Fibroblast of gingiva (primary cell): ENCODE results near the gene GRIA4.

ENCODE experiments used
- DNase-seq: peaks from one replicate; pipeline ENCODE4 v3.0.0-alpha.2; 2011; ENCODE audit warnings: low read depth

The GRIA4 gene

DNA sequence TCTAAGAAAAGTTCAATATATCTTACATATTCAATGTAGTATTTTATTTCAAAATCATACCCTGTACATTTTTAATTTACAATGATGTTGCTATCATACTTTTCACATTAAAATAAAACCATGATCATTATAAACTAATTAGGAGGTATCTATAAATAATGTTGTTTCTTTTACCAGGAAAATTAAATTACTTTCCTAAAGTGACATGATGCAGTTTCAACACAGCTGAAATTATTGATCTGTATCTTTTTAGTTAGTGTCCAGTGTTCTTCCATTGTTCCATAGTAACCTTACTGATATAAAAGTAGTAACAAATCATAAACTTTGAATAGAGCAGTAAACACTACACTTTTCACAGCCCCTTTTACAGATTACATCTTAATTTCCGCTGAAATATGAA, 29.7 kb downstream of the GRIA4 start:
- no peak for DNase-seq

DNA sequence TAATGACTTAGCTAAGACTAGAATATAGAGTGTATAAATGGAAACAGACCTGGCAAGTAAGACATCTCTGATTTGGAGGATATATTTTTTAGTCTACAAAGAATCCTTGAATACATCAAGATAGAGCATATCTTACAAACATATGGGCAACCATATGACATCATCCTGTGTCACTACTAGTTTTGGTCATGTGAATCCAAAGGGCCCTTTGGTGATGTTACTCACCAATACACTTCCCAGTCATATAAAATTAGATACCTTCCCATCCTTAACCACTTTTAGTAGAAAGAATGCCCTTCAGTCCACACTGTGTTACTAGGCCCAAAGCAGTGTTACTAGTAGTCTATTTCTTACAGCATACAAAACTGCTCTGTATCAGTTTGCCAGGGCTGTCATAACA, 31.6 kb downstream of the GRIA4 start:
- DNase-seq = no peak

DNA sequence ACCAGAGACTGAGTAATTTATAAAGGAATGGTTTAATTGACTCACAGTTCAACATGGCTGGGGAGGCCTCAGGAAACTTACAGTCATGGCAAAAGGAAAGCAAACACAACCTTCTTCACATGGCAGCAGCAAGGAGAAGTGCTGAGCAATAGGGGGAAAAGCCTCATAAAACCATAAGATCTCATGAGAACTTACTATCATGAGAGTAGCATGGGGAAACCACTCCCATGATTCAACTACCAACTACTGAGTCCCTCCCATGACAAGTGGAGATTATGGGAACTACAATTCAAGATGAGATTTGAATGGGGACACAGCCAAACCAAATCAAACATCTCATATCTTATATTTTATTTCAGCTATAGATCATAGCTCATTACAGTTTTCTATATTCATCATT, 33.0 kb downstream of the GRIA4 start:
- no peak for DNase-seq

DNA sequence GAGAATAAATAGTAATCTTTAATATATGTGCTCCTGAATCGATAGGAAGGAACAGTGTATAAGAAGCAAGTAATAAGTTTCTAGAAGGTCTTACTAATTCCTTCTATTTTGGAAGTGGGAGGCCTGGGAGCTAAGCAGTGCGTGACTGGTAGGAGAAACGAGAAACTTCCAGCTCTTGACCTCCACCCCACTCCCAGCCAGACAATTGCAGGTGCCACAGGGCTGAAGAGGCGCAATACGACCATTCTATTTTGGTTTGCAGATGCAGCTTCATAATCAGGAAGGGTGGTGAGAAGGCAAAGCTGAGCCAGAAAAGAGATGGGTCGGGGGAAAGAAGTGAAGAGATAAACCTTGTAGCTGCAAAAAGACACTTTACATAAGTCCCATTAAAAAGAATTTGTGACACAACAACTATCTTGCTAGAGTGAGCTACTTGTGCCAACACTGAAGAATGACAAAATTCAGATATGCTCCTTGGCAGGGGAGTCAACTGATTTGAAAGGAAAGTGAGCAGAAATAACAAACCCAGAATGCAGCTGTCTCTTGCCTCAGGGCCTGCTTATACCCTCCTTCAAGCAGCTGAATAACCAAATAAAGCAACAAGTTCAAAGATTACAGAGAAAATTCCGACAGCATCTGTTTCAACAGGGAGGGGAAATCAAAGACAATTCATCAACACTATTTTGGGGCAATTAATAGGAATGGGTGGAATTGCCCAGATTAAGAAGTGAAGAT, 35.1 kb downstream of the GRIA4 start:
- no peak for DNase-seq

DNA sequence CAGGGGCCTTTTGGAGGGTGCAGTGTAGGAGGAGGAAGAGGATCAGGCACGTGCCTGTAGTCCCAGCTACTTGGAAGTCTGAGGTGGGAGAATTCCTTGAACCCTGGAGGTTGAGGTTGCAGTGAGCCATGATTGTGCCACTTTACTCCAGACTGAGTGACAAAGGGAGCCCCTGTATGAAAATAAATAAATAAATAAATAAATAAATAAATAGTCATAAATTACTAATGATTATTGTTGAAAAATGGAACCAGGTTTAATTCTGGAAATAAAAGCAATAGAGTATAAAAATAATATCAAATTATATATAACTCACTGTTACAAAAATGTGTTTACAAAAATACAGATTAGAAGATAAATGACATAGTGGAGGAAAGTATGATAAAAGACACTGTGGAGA, 37.9 kb downstream of the GRIA4 start:
- no peak for DNase-seq

DNA sequence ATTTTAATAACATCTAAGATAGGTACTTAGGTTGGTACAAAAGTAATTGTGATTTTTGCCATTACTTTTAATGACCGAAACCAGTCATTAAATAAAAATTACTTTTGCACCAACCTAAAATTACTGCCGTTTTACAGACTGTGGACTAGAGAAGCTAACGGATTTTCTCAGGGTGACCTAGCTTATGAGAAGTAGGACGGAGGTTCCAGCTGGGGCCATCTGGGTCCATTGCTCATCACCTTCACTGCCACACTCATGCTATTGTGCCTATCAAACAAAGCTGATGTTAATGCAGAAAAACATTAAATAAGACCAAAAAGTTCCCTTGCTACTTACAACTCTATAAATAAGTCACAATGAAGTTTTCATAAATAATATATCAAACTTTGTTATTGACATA, 38.9 kb downstream of the GRIA4 start:
- DNase-seq = no peak

DNA sequence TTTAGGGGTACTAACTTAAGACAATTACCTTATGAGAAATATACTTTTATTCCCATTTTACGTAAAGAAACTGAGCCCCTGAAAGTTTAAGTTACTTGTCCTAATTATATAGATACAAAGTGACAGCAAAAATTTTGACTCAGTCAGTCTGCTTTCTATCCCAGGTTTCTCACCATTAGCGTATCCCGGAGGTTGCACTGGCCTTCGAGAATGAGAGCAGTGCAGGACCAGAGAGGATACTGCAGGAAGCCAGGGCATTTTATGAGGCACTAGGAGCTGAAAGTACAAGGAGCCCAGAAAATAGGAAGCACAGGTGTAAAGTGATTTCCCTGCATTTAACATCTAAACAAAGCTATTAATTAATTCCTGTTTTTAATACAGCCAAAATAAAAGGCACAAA, 55.4 kb downstream of the GRIA4 start:
- DNase-seq = no peak

DNA sequence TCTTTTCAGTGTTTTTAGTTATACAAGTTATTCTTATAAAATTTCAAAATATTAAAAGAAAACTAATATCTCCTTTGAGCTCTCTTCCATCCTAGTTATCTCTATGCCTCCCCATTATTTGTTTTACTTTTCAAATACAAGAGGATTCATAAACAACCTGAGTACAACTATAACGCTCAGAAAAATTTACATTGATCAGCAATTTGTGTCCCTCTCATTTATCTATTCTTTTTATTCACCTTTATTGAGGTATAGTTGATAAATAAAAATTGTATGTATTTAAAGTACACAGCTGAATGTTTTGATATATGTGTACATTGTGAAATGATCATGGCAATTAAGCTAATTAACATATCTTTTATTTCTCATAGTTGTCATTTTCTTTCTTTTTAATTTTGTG, 57.6 kb downstream of the GRIA4 start:
- no peak for DNase-seq

DNA sequence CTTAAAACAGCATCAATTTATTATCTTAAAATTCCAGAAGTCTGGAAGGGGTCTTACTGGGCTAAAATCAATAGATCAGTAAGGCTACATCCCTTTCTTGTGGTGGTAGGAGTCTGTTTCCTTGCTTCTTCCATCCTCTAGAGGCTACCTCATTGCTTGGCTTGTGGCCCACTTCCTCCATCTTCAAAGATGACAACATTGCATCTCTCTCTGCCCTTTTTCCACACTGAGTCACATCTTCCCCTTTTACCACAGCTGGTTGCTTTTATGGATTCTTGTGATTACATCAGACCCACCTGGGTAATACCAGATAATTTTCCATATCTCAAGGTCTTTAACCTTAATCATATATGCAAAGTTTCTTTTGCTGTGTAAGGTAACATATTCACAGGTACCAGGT, 60.9 kb downstream of the GRIA4 start:
- DNase-seq = no peak

DNA sequence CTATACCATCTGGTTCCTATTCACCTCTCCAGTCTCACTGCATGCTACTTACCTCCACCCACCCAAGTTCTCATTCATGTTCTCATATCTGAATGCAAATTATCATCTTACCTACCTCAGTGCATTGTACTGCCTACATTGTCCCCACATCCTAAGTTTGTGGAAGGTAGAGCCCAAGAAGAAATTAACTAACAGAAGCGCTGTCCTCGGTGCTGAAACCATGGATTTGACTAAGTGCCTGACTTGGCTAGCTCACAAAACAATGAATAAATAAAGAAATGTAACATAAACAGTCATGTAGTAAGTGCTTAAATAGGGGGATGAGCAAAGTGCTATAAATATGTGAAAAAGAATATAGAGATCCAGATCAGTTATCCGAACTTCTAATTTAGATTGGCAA, 63.2 kb downstream of the GRIA4 start:
- DNase-seq = peak; percentile 8

DNA sequence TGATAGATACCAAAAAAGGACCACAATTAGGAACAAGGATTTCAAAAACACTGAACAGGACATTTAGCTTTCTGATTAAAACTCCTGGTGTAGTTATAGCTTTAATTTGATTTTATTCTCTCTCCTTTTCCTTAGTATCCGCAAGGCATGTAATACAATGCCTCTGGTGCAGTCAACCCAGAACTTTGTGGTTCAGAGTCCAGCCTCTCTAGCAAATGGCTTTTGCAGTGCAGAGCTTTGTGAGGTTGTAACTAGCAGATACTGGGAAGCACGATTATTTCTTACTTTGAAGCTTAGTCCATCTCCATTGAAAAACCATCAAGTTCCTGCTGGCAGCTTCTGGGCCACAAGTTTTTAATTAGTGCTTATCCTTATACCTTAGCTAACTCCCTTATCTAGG, 79.8 kb downstream of the GRIA4 start:
- no peak for DNase-seq

DNA sequence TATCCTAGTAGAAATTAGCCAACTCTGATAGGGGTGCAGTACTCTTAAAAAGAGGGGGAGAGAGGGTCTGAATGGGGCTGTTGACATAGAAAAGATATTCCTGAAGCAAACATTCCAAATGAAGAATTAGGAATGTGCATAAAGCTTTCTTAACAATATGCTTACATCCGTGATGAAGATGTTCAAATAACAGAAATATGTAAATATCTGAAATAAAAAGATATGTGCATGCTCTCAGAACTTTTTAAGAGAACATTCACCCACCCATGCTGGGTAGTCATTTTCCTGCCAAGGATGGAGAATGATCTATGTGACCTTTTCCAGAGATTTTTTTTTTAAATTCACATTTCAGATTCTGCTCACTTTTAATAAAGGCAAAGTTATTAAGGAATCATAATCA, 80.6 kb downstream of the GRIA4 start:
- DNase-seq = no peak

DNA sequence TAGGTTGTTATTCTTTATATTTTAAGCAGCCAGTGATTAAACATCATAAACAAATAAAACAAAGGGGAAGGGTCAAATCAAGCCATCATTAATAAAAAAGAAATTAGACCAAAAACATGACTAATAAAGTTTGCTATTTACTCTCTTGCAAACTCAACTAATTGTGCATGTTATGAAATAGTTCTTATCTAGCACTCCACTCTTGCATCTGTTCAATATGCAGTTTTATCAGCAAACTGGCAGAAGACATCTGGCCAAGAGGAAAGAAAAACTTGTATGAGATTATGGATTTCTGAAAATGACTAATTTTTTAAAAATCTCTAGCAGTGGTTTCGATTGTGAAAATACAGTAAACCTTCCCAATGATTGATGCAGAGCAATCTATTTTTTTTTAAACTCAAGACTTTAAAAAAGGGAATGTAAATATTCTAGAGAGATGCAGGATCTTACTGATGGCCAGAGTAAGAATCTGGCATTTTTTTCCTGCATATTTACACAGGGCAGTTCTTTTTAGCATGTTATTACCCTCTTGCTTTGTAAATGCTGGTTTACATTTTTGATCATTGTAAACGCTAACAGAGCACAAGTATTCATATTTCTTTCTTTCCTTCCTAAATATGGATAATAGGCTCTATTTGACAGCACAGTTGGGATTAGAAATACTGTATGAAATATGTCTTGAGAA, 83.3 kb downstream of the GRIA4 start:
- no peak for DNase-seq

DNA sequence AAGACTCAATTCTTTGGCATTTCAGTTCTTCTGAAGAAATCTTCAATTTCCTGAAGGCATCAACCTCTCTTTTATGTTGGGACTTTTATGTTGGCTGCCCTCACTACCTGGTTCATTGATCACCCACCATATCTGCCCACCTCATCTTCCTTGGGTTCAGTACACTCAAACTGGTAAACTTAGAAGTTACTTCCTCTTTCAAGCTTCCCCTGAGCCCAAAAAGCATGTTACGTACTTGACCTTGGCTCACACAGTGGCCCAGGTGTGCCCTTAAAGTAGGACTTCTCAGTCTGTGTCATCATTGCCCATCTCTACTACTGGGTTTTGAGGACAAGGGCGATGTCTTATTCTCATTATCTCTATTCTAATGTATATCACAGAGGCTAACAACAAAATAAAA, 86.1 kb downstream of the GRIA4 start:
- no peak for DNase-seq

DNA sequence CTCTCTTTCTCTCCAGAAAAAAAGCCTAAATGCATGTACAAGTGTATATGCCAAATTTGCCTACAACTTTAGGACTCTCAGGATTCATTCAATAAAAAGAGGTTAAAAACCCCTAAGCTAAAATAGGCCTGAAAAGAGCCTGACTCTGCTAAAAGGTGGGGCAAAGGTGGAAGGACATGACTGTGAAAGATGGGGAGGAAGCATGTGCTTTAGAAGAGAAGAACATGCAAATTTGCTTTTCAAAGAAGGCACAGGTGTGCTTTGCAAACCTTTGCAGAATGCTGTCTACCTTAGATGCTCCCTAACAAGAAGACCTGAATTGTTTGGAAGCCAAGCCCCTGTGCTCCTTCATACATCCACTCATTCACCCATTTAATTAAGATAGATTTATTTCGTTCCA, 87.4 kb downstream of the GRIA4 start:
- no peak for DNase-seq

DNA sequence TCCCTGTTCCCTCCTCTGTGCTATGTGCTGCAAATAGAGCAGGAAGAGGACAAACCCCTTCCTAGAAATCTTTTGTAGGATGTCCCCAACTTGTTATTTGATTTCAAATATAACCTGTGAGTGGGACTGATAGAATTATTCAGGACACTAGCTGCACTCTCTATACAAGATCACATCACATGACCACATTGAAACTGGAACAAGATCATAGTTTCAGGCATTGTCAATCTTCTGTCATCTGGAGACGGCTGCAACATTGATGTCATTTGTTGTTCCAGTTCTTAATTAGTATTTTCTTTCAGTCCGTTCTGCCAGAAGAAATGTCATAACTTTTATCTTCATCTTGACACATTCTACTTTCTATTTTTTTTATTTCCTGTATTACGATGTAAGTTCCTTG, 89.3 kb downstream of the GRIA4 start:
- no peak for DNase-seq

DNA sequence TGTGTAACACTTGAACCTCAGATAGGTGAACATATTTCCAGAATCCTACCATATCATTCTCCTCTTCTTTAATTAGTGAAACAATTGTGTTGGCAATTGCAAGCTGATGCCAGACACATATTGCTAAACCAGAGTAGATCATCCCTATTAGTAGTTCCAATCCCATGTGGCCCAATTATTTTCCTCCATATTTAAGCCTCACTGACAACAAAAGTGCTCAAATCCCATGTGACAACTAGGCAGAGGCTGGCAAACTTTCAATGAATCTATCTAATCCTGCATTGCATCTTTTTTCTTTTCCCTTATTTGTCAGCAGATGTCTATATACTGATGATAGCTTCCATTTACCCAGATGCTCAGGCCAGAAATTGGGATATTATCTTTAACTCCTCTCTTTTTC, 90.4 kb downstream of the GRIA4 start:
- no peak for DNase-seq

DNA sequence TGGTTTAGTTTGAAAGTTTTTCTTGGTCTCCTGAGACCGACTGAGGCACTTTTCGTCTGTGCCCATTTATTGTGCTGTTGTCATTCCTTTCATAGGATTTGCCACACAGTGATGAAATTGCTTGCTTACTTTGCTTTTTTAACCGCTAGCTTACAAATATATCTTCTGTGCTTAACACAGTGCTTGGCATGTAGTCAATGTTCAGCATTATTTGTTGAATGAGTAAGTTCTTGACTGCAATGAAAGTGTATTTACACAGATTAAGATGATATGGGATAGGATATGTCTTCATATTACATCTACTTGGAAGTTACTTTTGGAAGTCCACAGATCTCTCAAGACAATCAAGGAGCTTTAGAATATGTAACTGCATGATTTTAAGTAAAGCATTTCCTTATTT, 91.2 kb downstream of the GRIA4 start:
- DNase-seq = no peak

DNA sequence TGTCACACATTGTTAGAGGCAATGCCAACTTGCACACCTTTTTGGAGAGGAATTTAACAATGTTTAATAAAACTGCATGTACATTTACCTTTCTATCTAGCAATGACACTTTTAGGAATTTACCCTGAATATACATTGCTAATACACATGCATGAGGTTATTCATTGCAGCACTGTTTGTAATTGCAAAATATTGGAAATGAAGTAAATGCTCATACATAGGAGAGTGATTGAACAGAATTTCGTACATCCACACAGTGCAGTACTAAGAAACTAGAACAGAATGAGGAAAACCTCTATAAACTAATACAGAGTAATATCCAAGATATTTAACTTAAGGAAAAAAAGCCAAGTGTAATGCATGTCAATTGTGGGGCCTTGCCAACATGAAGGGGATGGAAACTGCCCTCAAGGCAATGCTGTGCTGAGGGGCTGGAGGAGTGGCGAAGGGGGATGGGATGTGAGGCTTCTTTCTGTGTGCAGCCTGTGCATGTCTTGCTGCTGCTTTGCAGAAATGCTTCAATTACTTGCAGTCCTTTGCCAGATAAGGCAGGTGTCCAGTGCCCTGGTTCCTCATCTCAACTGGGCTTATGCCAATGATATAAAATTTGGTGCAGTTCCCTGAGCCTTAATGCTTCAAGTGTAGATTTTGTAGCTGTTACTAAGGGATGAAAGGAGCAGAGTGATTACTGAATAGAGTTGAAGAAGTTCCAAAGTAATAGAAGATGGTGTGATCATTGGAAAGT, 96.1 kb downstream of the GRIA4 start:
- DNase-seq = no peak

DNA sequence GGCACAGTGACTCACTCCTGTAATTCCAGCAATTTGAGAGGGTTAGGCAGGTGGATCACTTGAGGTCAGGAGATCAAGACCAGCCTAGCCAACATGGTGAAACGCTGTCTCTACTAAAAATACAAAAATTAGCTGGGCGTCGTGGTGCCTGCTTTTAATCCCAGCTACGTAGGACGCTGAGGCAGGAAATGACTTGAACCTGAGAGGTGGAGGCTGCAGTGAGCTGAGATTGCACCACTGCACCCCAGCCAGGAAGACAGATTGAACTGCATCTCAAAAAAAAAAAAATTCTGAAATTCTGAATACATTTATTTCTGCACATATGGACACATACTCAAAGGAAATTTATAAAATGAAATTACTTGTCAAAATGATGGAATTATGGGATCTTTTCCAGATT, 103.2 kb downstream of the GRIA4 start:
- no peak for DNase-seq

DNA sequence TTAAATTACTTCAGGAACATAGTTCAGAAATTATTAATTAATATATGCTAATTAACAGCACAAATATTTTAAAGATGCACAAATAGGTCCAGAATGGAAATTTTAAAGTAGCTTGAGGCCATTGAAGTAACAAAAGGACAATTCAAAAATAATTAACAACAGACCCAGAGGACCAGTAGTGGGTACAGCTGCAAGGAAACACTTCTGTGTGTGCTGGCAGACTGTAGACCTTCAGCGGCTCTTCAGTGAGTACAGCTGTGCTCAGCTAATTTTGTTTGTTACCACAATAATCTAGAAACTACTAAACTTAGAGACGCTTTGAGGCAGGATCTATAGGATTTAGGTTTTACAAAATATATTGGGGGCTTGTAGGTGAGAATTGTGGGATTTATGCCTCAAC, 103.8 kb downstream of the GRIA4 start:
- no peak for DNase-seq

DNA sequence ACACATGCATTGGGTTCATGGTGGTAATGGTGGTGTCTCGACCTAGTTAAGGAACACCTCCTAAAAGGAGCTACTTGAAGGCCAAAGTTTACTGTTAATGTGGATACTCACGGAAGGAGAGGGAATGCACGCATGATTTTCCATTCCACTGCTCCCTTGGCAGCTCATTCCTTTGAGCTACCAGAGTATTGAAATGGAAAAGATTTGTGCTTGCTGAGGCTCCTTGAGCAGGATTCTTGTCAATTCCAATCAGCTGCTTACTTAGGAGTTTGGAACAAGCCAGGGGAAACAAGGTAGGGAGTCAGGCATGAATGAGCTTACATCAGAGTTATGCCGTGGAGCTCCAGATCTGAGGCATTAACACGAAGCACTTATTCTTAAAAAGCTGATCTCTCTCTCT, 108.8 kb downstream of the GRIA4 start:
- no peak for DNase-seq

DNA sequence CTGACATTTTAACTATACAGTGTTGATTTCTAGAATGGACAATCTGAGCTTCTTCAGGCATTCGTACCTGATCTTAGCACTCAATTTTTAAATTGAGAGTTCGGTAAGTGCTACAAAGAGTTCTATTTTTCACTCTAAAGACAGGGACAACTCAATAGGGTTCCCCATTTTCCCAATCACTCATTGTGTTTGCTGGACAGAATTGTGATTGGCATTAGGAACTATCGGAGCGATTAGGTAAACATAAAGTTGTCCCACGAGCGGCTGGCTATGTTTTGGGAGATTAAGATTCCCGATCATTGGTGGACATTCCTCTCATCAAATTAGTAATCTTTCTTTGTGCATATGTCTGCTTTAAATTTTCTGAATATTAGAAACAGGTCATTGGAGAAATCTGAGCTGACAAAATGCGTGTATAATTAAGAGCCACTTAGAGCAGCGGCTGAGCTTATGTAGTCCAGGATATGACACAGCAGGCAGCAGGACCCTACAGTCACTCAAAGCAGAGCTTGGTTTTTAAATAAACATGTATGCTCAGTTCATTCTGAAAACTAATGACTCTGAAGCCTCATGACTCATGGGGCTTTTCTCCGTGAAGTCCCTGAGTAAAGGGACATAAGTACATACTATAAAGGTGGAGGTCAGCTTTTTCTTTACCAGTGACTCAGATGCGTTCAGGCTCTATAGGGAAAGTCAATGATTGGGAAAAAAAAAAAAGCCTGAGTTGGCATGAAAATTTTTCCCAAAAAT, 109.4 kb downstream of the GRIA4 start:
- peak; percentile 16 for DNase-seq
